DMS153 treated with DMSO at 0.1 percent for 48 hours (cell line): ENCODE data around the gene PLD6.
"Not testable (repeated sequence)": the region's sequence is repeated elsewhere in the genome, so short reads cannot be mapped to it uniquely, and the experiment has no call there.

Experiments
- DNase-seq: peaks from one replicate; lab custom pipeline; 2025; ENCODE audit not compliant: unreplicated experiment; lab: John Stamatoyannopoulos, UW

PLD6 gene

GRCh38 chr17:17206124-17206912 is at the start of gene PLD6:
PLD6 (minus strand) TSS chr17:17206333; CDS start chr17:17206286, 47 bp downstream.
- peak; percentile 29 for DNase-seq

GRCh38 chr17:17255689-17256088 is 49.6 kb upstream of the PLD6 start:
- DNase-seq, result not testable (repeated sequence)

GRCh38 chr17:17254036-17254435 is 47.9 kb upstream of the PLD6 start:
- no peak for DNase-seq

GRCh38 chr17:17253406-17253805 is 47.3 kb upstream of the PLD6 start:
- no peak for DNase-seq

GRCh38 chr17:17252149-17252661 is 46.1 kb upstream of the PLD6 start:
- DNase-seq, result no peak

- DNase-seq, result no peak
Measured at GRCh38 chr17:17246879-17247278, 40.7 kb upstream of the PLD6 start.

- no peak for DNase-seq
Measured at GRCh38 chr17:17243163-17243562, 37.0 kb upstream of the PLD6 start.

GRCh38 chr17:17242246-17242645 is 36.1 kb upstream of the PLD6 start:
- no peak for DNase-seq

GRCh38 chr17:17241656-17242055 is 35.5 kb upstream of the PLD6 start:
- DNase-seq, result no peak

- no peak for DNase-seq
Measured at GRCh38 chr17:17239832-17240231, 33.7 kb upstream of the PLD6 start.

GRCh38 chr17:17237026-17237799 is 31.1 kb upstream of the PLD6 start, which contains the start of gene FLCN:
FLCN (minus strand) TSS chr17:17237168; CDS start chr17:17228137, 9,031 bp downstream.
- DNase-seq, result peak; percentile 56

GRCh38 chr17:17236295-17237025 is 30.3 kb upstream of the PLD6 start:
- DNase-seq, result no peak

GRCh38 chr17:17235212-17236174 is 29.4 kb upstream of the PLD6 start:
- DNase-seq, result no peak

- DNase-seq, result no peak
Measured at GRCh38 chr17:17232303-17232621, 26.1 kb upstream of the PLD6 start.

- no peak for DNase-seq
Measured at GRCh38 chr17:17231621-17232302, 25.6 kb upstream of the PLD6 start.

- no peak for DNase-seq
Measured at GRCh38 chr17:17229416-17230384, 23.6 kb upstream of the PLD6 start.

GRCh38 chr17:17228521-17229279 is 22.6 kb upstream of the PLD6 start:
- no peak for DNase-seq
